DMS153 (cell line): ENCODE measurements around the gene CYP4F12.
"Not testable (repeated sequence)": the region's sequence is repeated elsewhere in the genome, so short reads cannot be mapped to it uniquely, and the experiment has no call there.

ENCODE experiments used
- DNase-seq: peaks from one replicate; lab custom pipeline; 2025; lab: John Stamatoyannopoulos, UW

The CYP4F12 gene

GRCh38 chr19:15649526-15649925 is 23.4 kb upstream of the CYP4F12 start:
- no peak for DNase-seq

GRCh38 chr19:15650123-15650522 is 22.8 kb upstream of the CYP4F12 start:
- DNase-seq = not testable (repeated sequence)

- DNase-seq = no peak
These were observed 21.1 kb upstream of the CYP4F12 start for GRCh38 chr19:15651791-15652190.

GRCh38 chr19:15652559-15653278 is 20.2 kb upstream of the CYP4F12 start:
- no peak for DNase-seq

- no peak for DNase-seq
These were observed 16.4 kb upstream of the CYP4F12 start for GRCh38 chr19:15656467-15656866.

GRCh38 chr19:15663247-15663646 is 9.6 kb upstream of the CYP4F12 start:
- no peak for DNase-seq

- DNase-seq = no peak
These were observed 6.7 kb upstream of the CYP4F12 start for GRCh38 chr19:15666186-15666585.

- no peak for DNase-seq
These were observed 6.0 kb upstream of the CYP4F12 start for GRCh38 chr19:15666883-15667282.

GRCh38 chr19:15669440-15669839 is 3.4 kb upstream of the CYP4F12 start:
- no peak for DNase-seq

- no peak for DNase-seq
These were observed 3.0 kb upstream of the CYP4F12 start for GRCh38 chr19:15669891-15670290.

- DNase-seq = no peak
These were observed 1.6 kb upstream of the CYP4F12 start for GRCh38 chr19:15671237-15671821.

- no peak for DNase-seq
These were observed 852 bp upstream of the CYP4F12 start for GRCh38 chr19:15671891-15672579.

GRCh38 chr19:15673176-15673654 is 328 bp downstream of the CYP4F12 start:
- no peak for DNase-seq

- no peak for DNase-seq
These were observed 2.7 kb downstream of the CYP4F12 start for GRCh38 chr19:15675560-15675959.

GRCh38 chr19:15679089-15679488 is 6.2 kb downstream of the CYP4F12 start:
- DNase-seq = no peak

- not testable (repeated sequence) for DNase-seq
These were observed 7.0 kb downstream of the CYP4F12 start for GRCh38 chr19:15679865-15680264.

- DNase-seq = no peak
These were observed 7.8 kb downstream of the CYP4F12 start for GRCh38 chr19:15680478-15681322.

- DNase-seq = no peak
These were observed 10.5 kb downstream of the CYP4F12 start for GRCh38 chr19:15683411-15683810.

GRCh38 chr19:15684828-15685227 is 11.9 kb downstream of the CYP4F12 start:
- no peak for DNase-seq

GRCh38 chr19:15696654-15697194 is 23.8 kb downstream of the CYP4F12 start:
- no peak for DNase-seq

GRCh38 chr19:15701757-15702533 is 29.1 kb downstream of the CYP4F12 start:
- peak; percentile 67 for DNase-seq
